NCI-H1105 treated with DMSO at 0.1 percent for 48 hours (cell line): ENCODE data around the gene NPC1.
"Not testable (repeated sequence)": the region's sequence is repeated elsewhere in the genome, so short reads cannot be mapped to it uniquely, and the experiment has no call there.

Source experiments
- DNase-seq: peaks from one replicate; lab custom pipeline; 2025; lab: John Stamatoyannopoulos, UW

The NPC1 gene

GRCh38 chr18:23609390-23610023, 23.2 kb upstream of the NPC1 start:
- DNase-seq: no peak

GRCh38 chr18:23608211-23608610, 21.9 kb upstream of the NPC1 start:
- DNase-seq: no peak

- DNase-seq: no peak
Measured at GRCh38 chr18:23605941-23606340, 19.6 kb upstream of the NPC1 start.

GRCh38 chr18:23599809-23600208, 13.5 kb upstream of the NPC1 start:
- DNase-seq: no peak

- DNase-seq: no peak
Measured at GRCh38 chr18:23596183-23596582, 9.9 kb upstream of the NPC1 start.

GRCh38 chr18:23595591-23595990, 9.3 kb upstream of the NPC1 start:
- DNase-seq: no peak

GRCh38 chr18:23593720-23594119, 7.4 kb upstream of the NPC1 start:
- DNase-seq: no peak

GRCh38 chr18:23592911-23593310, 6.6 kb upstream of the NPC1 start:
- no peak for DNase-seq

- DNase-seq: no peak
Measured at GRCh38 chr18:23591011-23591410, 4.7 kb upstream of the NPC1 start.

GRCh38 chr18:23588836-23589560, 2.7 kb upstream of the NPC1 start:
- DNase-seq: no peak

GRCh38 chr18:23587220-23587642, 925 bp upstream of the NPC1 start:
- no peak for DNase-seq

- DNase-seq: no peak
Measured at GRCh38 chr18:23585897-23586248, 433 bp downstream of the NPC1 start.

- peak; percentile 11 for DNase-seq
Measured at GRCh38 chr18:23585007-23585871, 1.1 kb downstream of the NPC1 start.

- DNase-seq: no peak
Measured at GRCh38 chr18:23584019-23584983, 2.0 kb downstream of the NPC1 start.

- no peak for DNase-seq
Measured at GRCh38 chr18:23583071-23583865, 3.0 kb downstream of the NPC1 start.

GRCh38 chr18:23580677-23581367, 5.5 kb downstream of the NPC1 start:
- DNase-seq: no peak

- DNase-seq: no peak
Measured at GRCh38 chr18:23578891-23579653, 7.2 kb downstream of the NPC1 start.

GRCh38 chr18:23578067-23578701, 8.1 kb downstream of the NPC1 start:
- DNase-seq: no peak

- not testable (repeated sequence) for DNase-seq
Measured at GRCh38 chr18:23577521-23577920, 8.8 kb downstream of the NPC1 start.
